Activated naive CD4-positive, alpha-beta T cell treated with anti-CD3 and anti-CD28 coated beads, Interleukin-2, amount 50 U/mL, for 72 hours (primary cell): ENCODE measurements around the gene FARP1. TPM values are rescaled to one million over a fixed set of nuclear protein-coding genes. Genes with fewer than 3 reads are reported as not detected.

Experiments used
- ATAC-seq, 2 donors: fragments of 150-1000 bp; cut with Tn5 transposase; 2 replicates each; pipeline ENCODE4 v1.10.0; 2021; ENCODE audit warnings: mild to moderate bottlenecking in 2 of 2, moderate library complexity in 2 of 2
- DNase-seq, 2 donors: peaks; one replicate each; pipeline ENCODE4 v3.0.0; 2021 to 2022; ENCODE audit warnings: low spot score in 2 of 2
- H3K27ac Mint-ChIP-seq, 2 donors: one replicate each; pipeline ENCODE4 v1.8.0; 2022; ENCODE audit warnings: mild to moderate bottlenecking in 2 of 2, mixed read lengths in 2 of 2
- H3K36me3 Mint-ChIP-seq, 2 donors: one replicate each; pipeline ENCODE4 v1.8.0; 2022; ENCODE audit warnings: mixed read lengths in 2 of 2
- H3K9me3 Mint-ChIP-seq, 2 donors: one replicate each; pipeline ENCODE4 v1.8.0; 2022; ENCODE audit warnings: mixed read lengths in 2 of 2
- total RNA-seq, 2 donors: library from RNA; stranded (reverse); gene quantifications; one replicate each; pipeline ENCODE4 v1.2.3, GENCODE V29; 2022

The FARP1 gene
- total RNA-seq, 2 donors from 2014 or later, result 0.58 to 0.61 TPM

GRCh38 chr13:98423417-98423816 lies 280.5 kb downstream of the FARP1 start:
- no peak for ATAC-seq

GRCh38 chr13:98427331-98427995 lies 284.6 kb downstream of the FARP1 start:
- Mint-ChIP-seq H3K9me3 (no peaks in the 10 kb centered on the region), H3K27ac (peak overlapping the region in 1 of 2 donors; percentile 33), H3K36me3 (no peaks in the 10 kb centered on the region)
- DNase-seq, result no peak
- no peak for ATAC-seq

More at GRCh38 chr13:98423417-98423816, 280.5 kb downstream of the FARP1 start:
- H3K9me3 Mint-ChIP-seq, result no peaks in the 10 kb centered on the region
- H3K27ac Mint-ChIP-seq, result no peak overlapping the region
- no peaks in the 10 kb centered on the region for H3K36me3 Mint-ChIP-seq
- no peak for DNase-seq

GRCh38 chr13:98428256-98428966 lies 285.5 kb downstream of the FARP1 start:
- no peak overlapping the region for H3K27ac Mint-ChIP-seq
- no peaks in the 10 kb centered on the region for H3K9me3 Mint-ChIP-seq
- DNase-seq, result no peak
- ATAC-seq, result no peak
- no peaks in the 10 kb centered on the region for H3K36me3 Mint-ChIP-seq

- Mint-ChIP-seq H3K36me3 (no peaks in the 10 kb centered on the region), H3K9me3 (no peaks in the 10 kb centered on the region), H3K27ac (peak overlapping the region in 1 of 2 donors; percentile 62)
- ATAC-seq, result no peak
- no peak for DNase-seq
These were observed 286.2 kb downstream of the FARP1 start for GRCh38 chr13:98429081-98429480.

- Mint-ChIP-seq H3K9me3 (no peaks in the 10 kb centered on the region), H3K27ac (peak overlapping the region in 1 of 2 donors; percentile 62), H3K36me3 (no peaks in the 10 kb centered on the region)
- ATAC-seq (no peak), DNase-seq (no peak)
These were observed 286.6 kb downstream of the FARP1 start for GRCh38 chr13:98429531-98429930.

- H3K9me3 Mint-ChIP-seq, result no peaks in the 10 kb centered on the region
- DNase-seq, result no peak
- ATAC-seq, result no peak
These were observed 287.3 kb downstream of the FARP1 start for GRCh38 chr13:98429977-98430736.

GRCh38 chr13:98432638-98433037 lies 289.7 kb downstream of the FARP1 start:
- Mint-ChIP-seq H3K27ac (no peak overlapping the region), H3K36me3 (no peaks in the 10 kb centered on the region), H3K9me3 (no peaks in the 10 kb centered on the region)
- ATAC-seq (no peak), DNase-seq (no peak)

More at GRCh38 chr13:98429977-98430736, 287.3 kb downstream of the FARP1 start:
- Mint-ChIP-seq H3K27ac (no peak overlapping the region), H3K36me3 (no peaks in the 10 kb centered on the region)

- DNase-seq (no peak), ATAC-seq (peak in 1 of 2 donors; percentile 6)
- Mint-ChIP-seq H3K27ac (no peak overlapping the region), H3K36me3 (no peaks in the 10 kb centered on the region), H3K9me3 (no peaks in the 10 kb centered on the region)
These were observed 290.8 kb downstream of the FARP1 start for GRCh38 chr13:98433654-98434053.

- Mint-ChIP-seq H3K36me3 (no peaks in the 10 kb centered on the region), H3K9me3 (no peaks in the 10 kb centered on the region), H3K27ac (no peak overlapping the region)
- no peak for ATAC-seq
- DNase-seq, result no peak
These were observed 291.2 kb downstream of the FARP1 start for GRCh38 chr13:98434060-98434459.

- no peaks in the 10 kb centered on the region for H3K9me3 Mint-ChIP-seq
- DNase-seq (no peak), ATAC-seq (no peak)
- H3K27ac Mint-ChIP-seq, result no peak overlapping the region
- no peaks in the 10 kb centered on the region for H3K36me3 Mint-ChIP-seq
These were observed 292.5 kb downstream of the FARP1 start for GRCh38 chr13:98435376-98435775.

- H3K9me3 Mint-ChIP-seq, result no peaks in the 10 kb centered on the region
- DNase-seq (no peak), ATAC-seq (no peak)
- H3K27ac Mint-ChIP-seq, result no peak overlapping the region
- no peaks in the 10 kb centered on the region for H3K36me3 Mint-ChIP-seq
These were observed 293.5 kb downstream of the FARP1 start for GRCh38 chr13:98436233-98436910.

- no peaks in the 10 kb centered on the region for H3K36me3 Mint-ChIP-seq
- no peak for ATAC-seq
- H3K27ac Mint-ChIP-seq, result no peak overlapping the region
- H3K9me3 Mint-ChIP-seq, result no peaks in the 10 kb centered on the region
- DNase-seq, result no peak
These were observed 295.6 kb downstream of the FARP1 start for GRCh38 chr13:98438246-98439125.

- DNase-seq (no peak), ATAC-seq (peak in 1 of 2 donors; percentile 5)
- H3K36me3 Mint-ChIP-seq, result no peaks in the 10 kb centered on the region
These were observed 296.4 kb downstream of the FARP1 start for GRCh38 chr13:98439126-98439828.

GRCh38 chr13:98439896-98440295 lies 297.0 kb downstream of the FARP1 start:
- Mint-ChIP-seq H3K36me3 (no peaks in the 10 kb centered on the region), H3K9me3 (no peaks in the 10 kb centered on the region), H3K27ac (peak overlapping the region in 1 of 2 donors; percentile 88)
- ATAC-seq (no peak), DNase-seq (no peak)

More at GRCh38 chr13:98439126-98439828, 296.4 kb downstream of the FARP1 start:
- H3K27ac Mint-ChIP-seq, result peak overlapping the region in 1 of 2 donors; percentile 88
- no peaks in the 10 kb centered on the region for H3K9me3 Mint-ChIP-seq

- no peaks in the 10 kb centered on the region for H3K9me3 Mint-ChIP-seq
- H3K27ac Mint-ChIP-seq, result no peak overlapping the region
- no peaks in the 10 kb centered on the region for H3K36me3 Mint-ChIP-seq
- DNase-seq (no peak), ATAC-seq (no peak)
These were observed 297.6 kb downstream of the FARP1 start for GRCh38 chr13:98440390-98441055.
